HG03442 (cell line): ENCODE data around the gene CACNB1.
"Not testable (repeated sequence)": the region's sequence is repeated elsewhere in the genome, so short reads cannot be mapped to it uniquely, and the experiment has no call there.

Experiments used
- ATAC-seq: cut with Tn5 transposase; IDR thresholded peaks from one replicate; pipeline ENCODE4 v1.9.1; 2021; ENCODE audit warnings: mild to moderate bottlenecking, moderate library complexity; ENCODE audit not compliant: unreplicated experiment

Gene CACNB1

GRCh38 chr17:39129544-39129943 is 67.9 kb downstream of the CACNB1 start:
- ATAC-seq = not testable (repeated sequence)

GRCh38 chr17:39126436-39126835 is 71.0 kb downstream of the CACNB1 start:
- ATAC-seq = no peak

GRCh38 chr17:39125143-39125875 is 72.2 kb downstream of the CACNB1 start:
- no peak for ATAC-seq

- no peak for ATAC-seq
These were observed 73.8 kb downstream of the CACNB1 start for GRCh38 chr17:39123627-39124026.
